GM12892 (cell line): Measurements from ENCODE around the gene GRM1.

Experiments used
- DNase-seq: peaks from one replicate; pipeline ENCODE4 v3.0.0; 2011; ENCODE audit not compliant: insufficient read length
- FAIRE-seq: peaks from 2 replicates; lab custom pipeline; 2011; peaks lifted over from hg19 to GRCh38; lab: Jason Lieb, UNC
- POLR2A ChIP-seq: IDR thresholded peaks from 2 replicates; pipeline ENCODE4 v1.6.1; 2011; ENCODE audit warnings: low read depth, low read length, control low read depth
- POLR2AphosphoS5 ChIP-seq: IDR thresholded peaks from 2 replicates; pipeline ENCODE4 v1.6.1; 2011; ENCODE audit warnings: low read depth, low read length, control low read depth
- TAF1 ChIP-seq: IDR thresholded peaks from 2 replicates; pipeline ENCODE4 v1.6.1; 2011; ENCODE audit warnings: low read depth, mild to moderate bottlenecking, control low read depth, low read length, borderline replicate concordance

GRM1 gene

DNA sequence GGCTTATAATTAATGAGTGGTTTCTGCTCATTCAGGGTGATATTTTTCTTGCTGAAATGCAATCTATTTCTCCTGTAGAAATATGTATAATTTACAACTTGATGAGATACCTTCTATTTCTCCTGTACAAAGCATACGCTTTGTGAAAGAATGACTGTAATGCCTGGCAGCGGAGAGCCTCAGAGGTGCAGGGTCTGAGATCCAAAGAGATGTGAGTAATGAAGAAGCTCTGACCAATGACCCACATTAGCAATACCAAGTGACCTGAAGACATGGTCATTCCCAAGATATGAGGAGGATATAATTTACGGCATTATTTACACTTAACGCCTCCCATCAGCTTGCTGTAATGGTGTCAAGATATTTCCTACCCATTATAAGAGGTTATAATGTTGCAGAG lies 416.4 kb downstream of the GRM1 start:
- FAIRE-seq: no peak
- TF ChIP-seq TAF1 (no peak), POLR2AphosphoS5 (no peak), POLR2A (no peak)

DNA sequence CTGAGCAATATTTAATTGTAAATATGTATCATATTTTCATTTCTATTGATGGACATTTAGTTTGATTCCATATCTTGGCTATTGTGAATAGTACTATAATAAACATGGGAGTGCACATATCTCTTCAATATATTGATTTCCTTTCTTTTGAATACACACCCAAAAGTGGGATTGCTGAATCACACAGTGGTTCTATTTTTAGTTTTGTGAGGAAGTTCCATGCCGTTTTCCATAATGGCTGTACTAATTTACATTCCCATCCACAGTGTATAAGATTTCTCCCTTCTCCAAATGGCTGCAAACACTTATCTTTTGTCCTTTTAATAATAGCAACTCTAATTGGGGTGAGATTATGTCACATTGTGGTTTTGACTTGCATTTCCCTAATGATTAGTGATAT lies 428.0 kb downstream of the GRM1 start:
- DNase-seq (no peak), FAIRE-seq (no peak)
- TF ChIP-seq TAF1 (no peak), POLR2AphosphoS5 (no peak), POLR2A (no peak)

More for the DNA sequence above, 416.4 kb downstream of the GRM1 start:
- DNase-seq: no peak

DNA sequence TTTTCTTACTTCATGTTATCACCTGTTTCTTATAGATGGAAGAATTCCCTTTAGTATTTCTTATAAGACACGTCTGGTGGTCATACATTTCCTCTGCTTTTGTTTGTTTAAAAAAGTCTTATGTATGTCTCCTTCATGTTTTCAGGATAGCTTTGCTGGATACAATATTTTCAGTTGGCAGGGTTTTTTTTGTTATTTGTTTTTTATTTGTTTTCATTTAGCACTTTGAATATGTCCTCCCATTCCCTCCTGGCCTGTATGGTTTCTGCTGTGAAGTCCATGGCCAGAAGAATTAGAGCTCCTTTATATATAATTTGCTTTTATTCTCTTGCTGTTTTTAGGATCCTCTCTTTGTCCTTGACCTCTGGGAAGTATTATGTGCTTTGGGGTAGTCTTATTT lies 432.1 kb downstream of the GRM1 start:
- DNase-seq: no peak
- TF ChIP-seq TAF1: no peak
- FAIRE-seq: no peak

- FAIRE-seq (no peak), DNase-seq (no peak)
- TF ChIP-seq POLR2AphosphoS5 (no peak), TAF1 (no peak), POLR2A (no peak)
Observed at GRCh38 chr6:146470091-146470770, 441.4 kb downstream of the GRM1 start.

GRCh38 chr6:146472918-146473317 lies 444.1 kb downstream of the GRM1 start:
- no peak for DNase-seq
- no peak for FAIRE-seq

GRCh38 chr6:146481527-146481926 lies 452.7 kb downstream of the GRM1 start:
- no peak for TF ChIP-seq POLR2A
- no peak for TF ChIP-seq TAF1
- no peak for TF ChIP-seq POLR2AphosphoS5
- DNase-seq (no peak), FAIRE-seq (no peak)

More at GRCh38 chr6:146472918-146473317, 444.1 kb downstream of the GRM1 start:
- no peak for TF ChIP-seq TAF1
- no peak for TF ChIP-seq POLR2AphosphoS5
- no peak for TF ChIP-seq POLR2A

DNA sequence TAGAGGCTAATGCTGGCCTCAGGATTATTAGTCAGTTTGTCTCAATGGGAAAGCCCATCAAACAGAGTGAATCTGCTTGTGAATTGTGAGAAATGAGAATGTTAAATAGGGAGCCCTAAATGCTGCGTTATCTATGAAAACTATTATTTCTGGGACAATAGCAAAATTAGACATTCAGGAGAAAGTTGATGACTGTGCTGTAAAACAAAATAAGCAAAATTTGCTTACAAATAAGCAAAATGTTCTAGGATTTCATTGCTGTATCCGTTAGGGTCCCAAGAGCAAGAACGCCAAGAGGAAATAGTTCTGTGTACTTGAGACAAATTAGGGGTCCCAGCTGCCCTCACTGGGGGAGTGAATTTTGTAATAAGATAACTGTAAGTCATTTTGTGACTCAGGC lies 455.5 kb downstream of the GRM1 start:
- no peak for DNase-seq
- TF ChIP-seq POLR2AphosphoS5 (no peak), TAF1 (no peak), POLR2A (no peak)
- FAIRE-seq: no peak
